Islet of Langerhans (tissue), 1 donor: ENCODE measurements around the gene RGS9BP.
"Not testable (repeated sequence)": the region's sequence is repeated elsewhere in the genome, so short reads cannot be mapped to it uniquely, and the experiment has no call there.

Source experiments
- FAIRE-seq: peaks from one replicate; lab custom pipeline; 2011; peaks lifted over from hg19 to GRCh38; lab: Jason Lieb, UNC

RGS9BP gene

GRCh38 chr19:32675720-32676185 is at the start of gene RGS9BP:
TSS of gene RGS9BP (plus strand) at chr19:32675848. CDS start at chr19:32676264, 416 bp downstream.
- no peak for FAIRE-seq

GRCh38 chr19:32626969-32627368 is 48.7 kb upstream of the RGS9BP start:
- FAIRE-seq = no peak

GRCh38 chr19:32627714-32628270 is 47.9 kb upstream of the RGS9BP start:
- no peak for FAIRE-seq

GRCh38 chr19:32630338-32630737 is 45.3 kb upstream of the RGS9BP start:
- FAIRE-seq = no peak

GRCh38 chr19:32631381-32631780 is 44.3 kb upstream of the RGS9BP start:
- no peak for FAIRE-seq

GRCh38 chr19:32637480-32637879 is 38.2 kb upstream of the RGS9BP start:
- no peak for FAIRE-seq

GRCh38 chr19:32638625-32639024 is 37.0 kb upstream of the RGS9BP start:
- FAIRE-seq = no peak

- FAIRE-seq = no peak
These were observed 32.9 kb upstream of the RGS9BP start for GRCh38 chr19:32642771-32643170.

- FAIRE-seq = no peak
These were observed 29.1 kb upstream of the RGS9BP start for GRCh38 chr19:32646556-32646955.

GRCh38 chr19:32647361-32647760 is 28.3 kb upstream of the RGS9BP start:
- FAIRE-seq = no peak

- no peak for FAIRE-seq
These were observed 25.9 kb upstream of the RGS9BP start for GRCh38 chr19:32649751-32650150.

- FAIRE-seq = no peak
These were observed 25.0 kb upstream of the RGS9BP start for GRCh38 chr19:32650671-32651070.

GRCh38 chr19:32651729-32652140 is 23.9 kb upstream of the RGS9BP start:
- FAIRE-seq = no peak

GRCh38 chr19:32652331-32652730 is 23.3 kb upstream of the RGS9BP start:
- not testable (repeated sequence) for FAIRE-seq

GRCh38 chr19:32652894-32653598 is 22.6 kb upstream of the RGS9BP start:
- no peak for FAIRE-seq

- FAIRE-seq = no peak
These were observed 22.1 kb upstream of the RGS9BP start for GRCh38 chr19:32653599-32653915.

- not testable (repeated sequence) for FAIRE-seq
These were observed 19.3 kb upstream of the RGS9BP start for GRCh38 chr19:32656379-32656778.

- FAIRE-seq = no peak
These were observed 17.6 kb upstream of the RGS9BP start for GRCh38 chr19:32658075-32658474.

GRCh38 chr19:32658527-32658926 is 17.1 kb upstream of the RGS9BP start:
- no peak for FAIRE-seq

GRCh38 chr19:32661318-32661717 is 14.3 kb upstream of the RGS9BP start:
- FAIRE-seq = no peak

GRCh38 chr19:32662186-32662585 is 13.5 kb upstream of the RGS9BP start:
- FAIRE-seq = no peak

- FAIRE-seq = no peak
These were observed 9.6 kb upstream of the RGS9BP start for GRCh38 chr19:32666084-32666483.

- no peak for FAIRE-seq
These were observed 6.3 kb upstream of the RGS9BP start for GRCh38 chr19:32669310-32669709.

GRCh38 chr19:32671883-32672593 is 3.6 kb upstream of the RGS9BP start:
- no peak for FAIRE-seq
